Subcutaneous abdominal adipose tissue (tissue), 5 donors: ENCODE results near the gene FKBP8.

Experiments used
- H3K27ac ChIP-seq: one replicate; pipeline ENCODE4 v1.7.0; 2013; ENCODE audit warnings: low read depth, mild to moderate bottlenecking, inconsistent platforms, low read length, moderate library complexity
- H3K27me3 ChIP-seq, 5 donors: one replicate each; pipeline ENCODE4 v1.7.0; 2013; ENCODE audit warnings: low read length in 5 of 5, inconsistent platforms in 1 of 5; ENCODE audit not compliant: control insufficient read depth in 5 of 5, insufficient read depth in 4 of 5
- H3K36me3 ChIP-seq, 5 donors: one replicate each; pipeline ENCODE4 v1.7.0; 2013; ENCODE audit warnings: low read length in 5 of 5; ENCODE audit not compliant: control insufficient read depth in 5 of 5, insufficient read depth in 5 of 5
- H3K4me1 ChIP-seq, 5 donors: one replicate each; pipeline ENCODE4 v1.7.0; 2013; ENCODE audit warnings: low read length in 5 of 5, mild to moderate bottlenecking in 3 of 5, moderate library complexity in 1 of 5; ENCODE audit not compliant: control insufficient read depth in 5 of 5, insufficient read depth in 5 of 5
- H3K4me3 ChIP-seq, 5 donors: one replicate each; pipeline ENCODE4 v1.7.0; 2013; ENCODE audit warnings: low read length in 5 of 5, low read depth in 1 of 5
- H3K9ac ChIP-seq, 5 donors: one replicate each; pipeline ENCODE4 v1.7.0; 2013; ENCODE audit warnings: low read length in 5 of 5, mild to moderate bottlenecking in 4 of 5, moderate library complexity in 3 of 5
- H3K9me3 ChIP-seq, 5 donors: one replicate each; pipeline ENCODE4 v1.7.0; 2013; ENCODE audit warnings: low read length in 5 of 5; ENCODE audit not compliant: control insufficient read depth in 5 of 5
- donor health status: healthy.
- donor health status: healthy.
- donor health status: healthy.
- donor health status: healthy.
- donor health status: healthy.

The FKBP8 gene

GRCh38 chr19:18586306-18586705, 42.9 kb upstream of the FKBP8 start:
- H3K9me3 ChIP-seq, result no peaks in the 10 kb centered on the region
- H3K27ac ChIP-seq, result no peak overlapping the region
- peaks cover 0 to 32% (median 27%) of the 10 kb centered on the region in 5 donors for H3K4me1 ChIP-seq
- no peaks in the 10 kb centered on the region for H3K27me3 ChIP-seq
- H3K9ac ChIP-seq, result no peak overlapping the region
- H3K4me3 ChIP-seq, result no peak overlapping the region
- peaks cover 0 to 7% (median 7%) of the 10 kb centered on the region in 5 donors for H3K36me3 ChIP-seq

DNA sequence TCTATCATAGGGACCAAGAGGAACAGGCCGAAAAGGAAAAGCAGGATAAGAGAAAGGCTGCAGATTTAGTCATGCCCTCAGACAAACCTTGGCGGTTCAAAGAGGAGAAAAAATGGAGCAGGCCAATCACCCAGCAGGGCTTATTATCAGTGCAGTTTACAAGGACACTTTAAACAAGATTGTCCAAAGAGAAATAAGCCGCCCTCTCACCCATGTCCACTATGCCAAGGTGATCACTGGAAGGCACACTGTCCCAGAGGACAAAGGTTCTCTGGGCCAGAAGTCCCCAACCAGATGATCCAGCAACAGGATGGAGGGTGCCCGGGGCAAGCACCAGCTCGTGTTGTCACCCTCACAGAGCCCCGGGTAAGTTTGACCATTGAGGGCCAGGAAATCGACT, 36.9 kb upstream of the FKBP8 start:
- H3K27me3 ChIP-seq, result no peaks in the 10 kb centered on the region
- no peaks in the 10 kb centered on the region for H3K9me3 ChIP-seq
- no peak overlapping the region for H3K4me3 ChIP-seq
- peaks cover 0 to 27% (median 23%) of the 10 kb centered on the region in 5 donors for H3K36me3 ChIP-seq
- H3K9ac ChIP-seq, result no peak overlapping the region
- no peak overlapping the region for H3K27ac ChIP-seq
- no peaks in the 10 kb centered on the region for H3K4me1 ChIP-seq

GRCh38 chr19:18577365-18577914, 34.1 kb upstream of the FKBP8 start:
- H3K27ac ChIP-seq, result no peak overlapping the region
- peaks cover 0 to 50% (median 45%) of the 10 kb centered on the region in 5 donors for H3K36me3 ChIP-seq
- no peaks in the 10 kb centered on the region for H3K27me3 ChIP-seq
- H3K4me3 ChIP-seq, result no peak overlapping the region
- no peaks in the 10 kb centered on the region for H3K9me3 ChIP-seq
- H3K4me1 ChIP-seq, result peaks cover 9 to 14% (median 10%) of the 10 kb centered on the region in 5 donors
- H3K9ac ChIP-seq, result no peak overlapping the region

GRCh38 chr19:18576383-18576782, 33.0 kb upstream of the FKBP8 start:
- Histone ChIP-seq H3K36me3 (peaks cover 0 to 50% (median 45%) of the 10 kb centered on the region in 5 donors), H3K9ac (no peak overlapping the region), H3K27ac (no peak overlapping the region), H3K27me3 (no peaks in the 10 kb centered on the region), H3K9me3 (no peaks in the 10 kb centered on the region), H3K4me1 (peaks cover 9 to 19% (median 16%) of the 10 kb centered on the region in 5 donors), H3K4me3 (no peak overlapping the region)

- peaks cover 0 to 50% (median 45%) of the 10 kb centered on the region in 5 donors for H3K36me3 ChIP-seq
Observed at GRCh38 chr19:18574691-18575291, 31.4 kb upstream of the FKBP8 start.

DNA sequence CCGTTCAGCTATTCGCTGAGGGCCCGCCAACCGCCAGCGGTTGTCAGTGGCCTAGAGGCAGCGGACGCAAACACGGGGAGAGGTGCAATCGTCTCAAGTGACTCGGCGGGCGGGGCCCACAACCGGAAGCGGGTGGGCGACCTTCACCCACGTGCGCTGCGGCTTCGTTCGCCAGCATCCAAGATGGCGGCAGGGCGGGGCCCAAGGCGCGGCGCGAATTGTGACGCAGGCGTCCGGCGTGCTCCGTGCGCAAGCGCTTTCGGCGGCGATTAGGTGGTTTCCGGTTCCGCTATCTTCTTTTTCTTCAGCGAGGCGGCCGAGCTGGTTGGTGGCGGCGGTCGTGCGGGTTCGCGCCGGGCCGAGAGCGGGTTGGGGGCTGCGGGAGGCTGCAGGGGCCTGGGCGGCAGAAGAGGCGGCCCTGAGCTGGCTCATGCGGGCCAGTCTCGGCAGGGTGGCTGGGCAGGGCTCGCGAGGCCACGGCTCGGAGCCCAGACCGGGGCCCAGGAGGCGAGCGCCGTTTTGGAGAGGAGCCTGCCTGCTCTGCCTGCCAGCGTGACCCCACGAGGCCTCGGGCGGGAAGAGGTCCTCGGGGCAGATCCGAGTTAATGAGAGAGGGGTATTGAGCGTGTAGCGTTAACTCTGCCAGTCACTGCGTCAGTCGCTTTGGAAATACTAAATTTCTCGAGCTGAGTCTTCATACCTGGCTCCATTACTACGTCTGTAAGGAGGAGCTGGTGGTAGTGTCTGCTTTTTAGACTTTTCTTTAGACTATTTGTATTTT, 28.4 kb upstream of the FKBP8 start, which contains the start of gene UBA52:
TSS of gene UBA52 (plus strand) at position 294 of the 781 bp plus-strand sequence. CDS start 1,444 bp downstream, outside the sequence.
- peak within 1 kb of the TSS; percentile 87 to 98 (median 96) for H3K9ac ChIP-seq
- H3K4me3 ChIP-seq, result peak within 1 kb of the TSS; percentile 69 to 95 (median 90)
- no peaks in the 10 kb centered on the region for H3K9me3 ChIP-seq
- peaks cover 9 to 23% (median 21%) of the 10 kb centered on the region in 5 donors for H3K4me1 ChIP-seq
- H3K27ac ChIP-seq, result peak within 1 kb of the TSS; percentile 89
- no peaks in the 10 kb centered on the region for H3K27me3 ChIP-seq
- H3K36me3 ChIP-seq, result peaks cover 0 to 69% (median 62%) of the 10 kb centered on the region in 5 donors

More at GRCh38 chr19:18574691-18575291, 31.4 kb upstream of the FKBP8 start:
- Histone ChIP-seq H3K27me3 (no peaks in the 10 kb centered on the region), H3K27ac (no peak overlapping the region), H3K9me3 (no peaks in the 10 kb centered on the region), H3K9ac (no peak overlapping the region), H3K4me1 (peaks cover 9 to 23% (median 21%) of the 10 kb centered on the region in 5 donors), H3K4me3 (no peak overlapping the region)

GRCh38 chr19:18568367-18568766, 25.0 kb upstream of the FKBP8 start:
- Histone ChIP-seq H3K36me3 (peaks cover 0 to 68% (median 52%) of the 10 kb centered on the region in 5 donors), H3K4me3 (no peak overlapping the region), H3K9me3 (no peaks in the 10 kb centered on the region), H3K27me3 (no peaks in the 10 kb centered on the region), H3K27ac (no peak overlapping the region), H3K9ac (no peak overlapping the region), H3K4me1 (peaks cover 9 to 22% (median 18%) of the 10 kb centered on the region in 5 donors)

DNA sequence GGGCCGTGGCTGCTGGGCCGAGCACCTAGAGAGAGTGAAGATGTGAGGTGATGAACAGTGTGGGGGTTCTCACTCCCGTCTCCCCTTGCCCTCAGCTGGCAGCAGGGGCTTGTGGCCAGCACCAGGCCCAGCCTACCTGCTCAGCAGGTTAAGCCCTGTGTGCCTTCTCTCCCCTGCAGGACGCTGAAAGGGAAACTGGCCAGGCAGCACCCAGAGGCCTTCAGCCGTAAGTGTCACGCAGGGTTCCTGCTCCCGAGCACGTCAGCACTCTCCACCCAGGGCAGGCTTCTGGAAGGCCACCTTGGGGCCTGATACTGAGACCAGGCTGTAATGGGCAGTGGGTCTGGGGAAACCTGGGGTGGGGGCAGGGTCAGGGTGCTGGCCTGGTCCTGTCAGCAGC, 23.6 kb upstream of the FKBP8 start:
- Histone ChIP-seq H3K9ac (no peak overlapping the region), H3K4me1 (peaks cover 2 to 17% (median 6%) of the 10 kb centered on the region in 5 donors), H3K4me3 (no peak overlapping the region), H3K36me3 (peaks cover 0 to 73% (median 54%) of the 10 kb centered on the region in 5 donors), H3K27me3 (no peaks in the 10 kb centered on the region), H3K9me3 (no peaks in the 10 kb centered on the region), H3K27ac (no peak overlapping the region)

GRCh38 chr19:18562086-18562485, 18.7 kb upstream of the FKBP8 start:
- Histone ChIP-seq H3K9me3 (no peaks in the 10 kb centered on the region), H3K36me3 (peaks cover 0 to 53% (median 31%) of the 10 kb centered on the region in 5 donors), H3K4me3 (no peak overlapping the region), H3K27me3 (no peaks in the 10 kb centered on the region), H3K4me1 (peaks cover 2 to 33% (median 32%) of the 10 kb centered on the region in 5 donors), H3K9ac (peak overlapping the region in 3 of 5 donors; percentile 38 to 56 (median 54)), H3K27ac (peak overlapping the region; percentile 88)

DNA sequence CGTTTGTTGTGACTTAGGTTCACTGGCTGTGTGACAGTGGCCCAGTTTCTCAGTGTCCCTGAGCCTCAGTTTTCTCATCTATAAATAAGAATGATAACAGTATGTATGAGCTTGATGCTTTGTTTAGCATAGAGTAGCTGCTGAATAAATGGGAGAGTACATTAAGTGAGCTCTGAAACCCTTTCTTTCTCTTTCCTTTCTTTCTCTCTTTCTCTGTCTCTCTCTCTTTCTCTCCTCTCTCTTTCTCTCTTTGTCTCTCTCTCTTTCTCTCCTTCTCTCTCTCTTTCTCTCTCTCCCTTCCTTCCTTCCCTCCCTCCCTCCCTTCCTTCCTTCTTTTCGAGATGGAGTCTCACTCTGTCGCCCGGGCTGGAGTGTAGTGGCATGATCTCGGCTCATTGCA, 16.3 kb upstream of the FKBP8 start:
- Histone ChIP-seq H3K4me3 (no peak overlapping the region), H3K9me3 (no peaks in the 10 kb centered on the region), H3K4me1 (peaks cover 2 to 33% (median 32%) of the 10 kb centered on the region in 5 donors), H3K27ac (peak overlapping the region; percentile 61), H3K27me3 (no peaks in the 10 kb centered on the region), H3K9ac (peak overlapping the region in 2 of 5 donors; percentile 9 to 62), H3K36me3 (peaks cover 0 to 30% (median 13%) of the 10 kb centered on the region in 5 donors)
